GM19468 (cell line): ENCODE data around the gene KIF22.
"Not testable (repeated sequence)": the region's sequence is repeated elsewhere in the genome, so short reads cannot be mapped to it uniquely, and the experiment has no call there.

Experiments
- ATAC-seq: cut with Tn5 transposase; IDR thresholded peaks from one replicate; pipeline ENCODE4 v1.9.1; 2021; ENCODE audit warnings: mild to moderate bottlenecking, moderate library complexity, moderate number of reproducible peaks; ENCODE audit not compliant: unreplicated experiment; ENCODE audit errors: extremely low read depth

KIF22 gene

GRCh38 chr16:29765167-29766032, 25.2 kb upstream of the KIF22 start:
- ATAC-seq: no peak

GRCh38 chr16:29766571-29766970, 24.0 kb upstream of the KIF22 start:
- no peak for ATAC-seq

- ATAC-seq: no peak
Observed at GRCh38 chr16:29767062-29767461, 23.5 kb upstream of the KIF22 start.

- no peak for ATAC-seq
Observed at GRCh38 chr16:29769507-29769906, 21.0 kb upstream of the KIF22 start.

- no peak for ATAC-seq
Observed at GRCh38 chr16:29770250-29770929, 20.2 kb upstream of the KIF22 start.

- not testable (repeated sequence) for ATAC-seq
Observed at GRCh38 chr16:29772330-29772729, 18.2 kb upstream of the KIF22 start.

- ATAC-seq: no peak
Observed at GRCh38 chr16:29774730-29775129, 15.8 kb upstream of the KIF22 start.

- no peak for ATAC-seq
Observed at GRCh38 chr16:29775742-29776408, 14.7 kb upstream of the KIF22 start.

- no peak for ATAC-seq
Observed at GRCh38 chr16:29777576-29778350, 12.8 kb upstream of the KIF22 start, which contains the start of gene ZG16. ZG16 (plus strand) TSS chr16:29778256; CDS start chr16:29779267, 1,011 bp downstream.

- ATAC-seq: no peak
Observed at GRCh38 chr16:29779474-29779873, 11.1 kb upstream of the KIF22 start.

GRCh38 chr16:29783094-29783953, 7.2 kb upstream of the KIF22 start:
- not testable (repeated sequence) for ATAC-seq

GRCh38 chr16:29784157-29784556, 6.4 kb upstream of the KIF22 start:
- ATAC-seq: no peak

- ATAC-seq: no peak
Observed at GRCh38 chr16:29784901-29785500, 5.5 kb upstream of the KIF22 start.

GRCh38 chr16:29787155-29787554, 3.4 kb upstream of the KIF22 start:
- not testable (repeated sequence) for ATAC-seq

- ATAC-seq: no peak
Observed at GRCh38 chr16:29789775-29790182, 772 bp upstream of the KIF22 start.

GRCh38 chr16:29790949-29791844, 646 bp downstream of the KIF22 start:
- no peak for ATAC-seq

GRCh38 chr16:29791845-29792807, 1.6 kb downstream of the KIF22 start:
- ATAC-seq: no peak
